ENCODE data around the gene HOXC13.

GRCh38 chr12:53942467-53942997, 3.9 kb downstream of the HOXC13 start:
- TF ChIP-seq ELF4 (IDR thresholded peaks at IDR 0.05) (no peak), FOXK2 (IDR thresholded peaks at IDR 0.05) (no peak), FOXA1 (IDR thresholded peaks at IDR 0.05) (no peak), HDGF (IDR thresholded peaks at IDR 0.05; ENCODE audit: borderline replicate concordance) (no peak), PKNOX1 (IDR thresholded peaks at IDR 0.05) (no peak), SP1 (IDR thresholded peaks at IDR 0.05) (no peak), FOXM1 (IDR thresholded peaks at IDR 0.05; ENCODE audit: borderline replicate concordance) (no peak), NFRKB (IDR thresholded peaks at IDR 0.05) (no peak), TARDBP (IDR thresholded peaks at IDR 0.05) (no peak), L3MBTL2 (conservative IDR thresholded peaks at IDR 0.05) (no peak), CTBP1 (IDR thresholded peaks at IDR 0.05; ENCODE audit: borderline replicate concordance) (no peak), SUZ12 (IDR thresholded peaks at IDR 0.05) (no peak), BHLHE40 (IDR thresholded peaks at IDR 0.05; ENCODE audit: borderline replicate concordance) (no peak)

Measured in HEK293T (cell line).